C4-2B (cell line): Measurements from ENCODE around the gene OSBPL8.

Experiments used
- ZFX ChIP-seq: fragments of 450-650 bp; IDR thresholded peaks from 2 replicates; pipeline ENCODE4 v1.6.1; 2017
- TF ChIP-seq, protein P1 (sequence below): fragments of 450-650 bp; conservative IDR thresholded peaks from 2 replicates; pipeline ENCODE4 v1.5.1; 2017; ENCODE audit warnings: mild to moderate bottlenecking

DNA sequence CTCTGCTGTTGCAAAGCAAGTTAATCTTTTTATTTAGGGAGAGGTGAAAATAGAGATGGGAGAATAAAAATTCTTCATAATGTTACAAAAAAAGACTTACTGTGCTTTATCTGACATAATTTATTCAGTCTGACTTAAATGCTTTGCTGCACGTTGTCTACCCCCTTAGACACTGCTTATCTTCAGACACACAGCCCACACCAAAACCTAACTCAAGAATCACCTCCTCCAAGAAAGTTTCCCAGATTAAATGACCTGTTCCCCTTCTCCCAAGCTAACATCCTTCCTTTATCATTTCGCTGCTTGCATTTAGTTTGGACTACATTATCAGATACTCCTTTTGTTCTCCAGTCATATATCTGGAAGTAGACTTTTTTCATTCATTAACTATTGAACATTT lies 3.8 kb downstream of the OSBPL8 start:
- TF ChIP-seq, protein P1, sequence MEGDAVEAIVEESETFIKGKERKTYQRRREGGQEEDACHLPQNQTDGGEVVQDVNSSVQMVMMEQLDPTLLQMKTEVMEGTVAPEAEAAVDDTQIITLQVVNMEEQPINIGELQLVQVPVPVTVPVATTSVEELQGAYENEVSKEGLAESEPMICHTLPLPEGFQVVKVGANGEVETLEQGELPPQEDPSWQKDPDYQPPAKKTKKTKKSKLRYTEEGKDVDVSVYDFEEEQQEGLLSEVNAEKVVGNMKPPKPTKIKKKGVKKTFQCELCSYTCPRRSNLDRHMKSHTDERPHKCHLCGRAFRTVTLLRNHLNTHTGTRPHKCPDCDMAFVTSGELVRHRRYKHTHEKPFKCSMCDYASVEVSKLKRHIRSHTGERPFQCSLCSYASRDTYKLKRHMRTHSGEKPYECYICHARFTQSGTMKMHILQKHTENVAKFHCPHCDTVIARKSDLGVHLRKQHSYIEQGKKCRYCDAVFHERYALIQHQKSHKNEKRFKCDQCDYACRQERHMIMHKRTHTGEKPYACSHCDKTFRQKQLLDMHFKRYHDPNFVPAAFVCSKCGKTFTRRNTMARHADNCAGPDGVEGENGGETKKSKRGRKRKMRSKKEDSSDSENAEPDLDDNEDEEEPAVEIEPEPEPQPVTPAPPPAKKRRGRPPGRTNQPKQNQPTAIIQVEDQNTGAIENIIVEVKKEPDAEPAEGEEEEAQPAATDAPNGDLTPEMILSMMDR: no peak
- no peak for TF ChIP-seq ZFX
